ENCODE measurements around the gene KRT6B.
"Not testable (repeated sequence)": the region's sequence is repeated elsewhere in the genome, so short reads cannot be mapped to it uniquely, and the experiment has no call there.

Gene KRT6B

GRCh38 chr12:52473768-52474167 lies 21.8 kb upstream of the KRT6B start, which contains the start of gene KRT6C:
Gene KRT6C (minus strand): TSS chr12:52473805. CDS start chr12:52473737, 68 bp downstream.
- in situ Hi-C loops (cut with HindIII; ENCODE audit: low sequenced_read_pairs) = no loop called here

DNA sequence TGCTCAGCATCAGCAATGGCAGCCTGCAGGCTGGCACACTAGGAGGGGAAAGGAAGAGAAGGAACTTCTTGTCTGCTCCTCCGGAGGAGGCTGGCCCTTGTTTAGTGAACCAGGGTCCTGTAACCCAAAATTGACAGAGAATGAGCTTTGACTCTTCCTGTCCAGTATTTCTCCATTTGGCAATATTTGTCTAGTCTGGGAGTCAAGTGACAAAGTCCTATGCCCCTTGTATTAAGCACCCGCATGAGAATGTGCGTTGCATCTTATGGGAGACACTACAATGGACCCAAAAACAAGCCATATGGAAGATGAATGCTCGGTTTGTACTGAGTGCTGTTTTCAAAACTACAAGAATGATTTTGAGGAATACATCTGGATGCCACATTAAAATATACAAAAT lies 17.9 kb upstream of the KRT6B start:
- in situ Hi-C loops (cut with HindIII; ENCODE audit: low sequenced_read_pairs) = no loop called here

- in situ Hi-C loops (cut with HindIII; ENCODE audit: low sequenced_read_pairs) = no loop called here
Observed at GRCh38 chr12:52464897-52465296, 13.0 kb upstream of the KRT6B start.

- in situ Hi-C loops (cut with HindIII; ENCODE audit: low sequenced_read_pairs) = no loop called here
Observed at GRCh38 chr12:52461693-52462092, 9.7 kb upstream of the KRT6B start.

DNA sequence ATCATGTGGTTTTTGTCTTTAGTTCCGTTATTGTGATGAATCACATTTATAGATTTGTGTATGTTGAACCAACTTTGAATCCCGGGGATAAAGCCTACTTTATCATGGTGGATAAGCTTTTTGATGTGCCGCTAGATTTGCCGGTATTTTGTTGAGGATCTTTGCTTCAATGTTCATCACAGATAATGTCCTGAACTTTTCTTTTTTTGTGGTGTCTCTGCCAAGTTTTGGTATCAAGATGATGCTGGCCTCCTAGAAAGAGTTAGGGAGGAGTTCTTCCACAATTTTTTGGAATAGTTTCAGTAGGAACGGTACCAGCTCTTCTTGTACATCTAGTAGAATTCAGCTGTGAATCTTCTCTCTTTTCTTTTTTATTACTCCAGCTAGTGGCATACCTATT lies 6.9 kb upstream of the KRT6B start:
- in situ Hi-C loops (cut with HindIII; ENCODE audit: low sequenced_read_pairs) = no loop called here

DNA sequence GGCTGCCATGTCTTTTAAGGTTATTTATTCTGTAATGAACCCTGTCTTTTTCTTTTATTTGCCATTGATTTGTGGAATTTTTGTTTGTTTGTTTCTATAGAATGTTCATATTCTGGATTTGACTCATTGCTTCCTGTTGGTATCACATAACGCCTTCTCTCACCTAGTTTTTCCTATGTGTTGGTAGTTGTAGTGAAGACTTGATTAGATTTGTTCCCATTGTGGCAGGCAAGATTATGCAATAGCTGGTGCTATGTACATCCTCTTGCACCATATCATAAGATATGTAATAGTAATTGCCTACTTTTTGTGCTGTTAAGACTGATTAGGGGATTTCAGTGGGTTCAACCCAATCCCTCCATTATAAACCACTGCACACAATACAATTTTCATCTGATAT lies 3.9 kb upstream of the KRT6B start:
- in situ Hi-C loops (cut with HindIII; ENCODE audit: low sequenced_read_pairs) = no loop called here

GRCh38 chr12:52454411-52455201 lies 2.7 kb upstream of the KRT6B start:
- in situ Hi-C loops (cut with HindIII; ENCODE audit: low sequenced_read_pairs) = no loop called here

DNA sequence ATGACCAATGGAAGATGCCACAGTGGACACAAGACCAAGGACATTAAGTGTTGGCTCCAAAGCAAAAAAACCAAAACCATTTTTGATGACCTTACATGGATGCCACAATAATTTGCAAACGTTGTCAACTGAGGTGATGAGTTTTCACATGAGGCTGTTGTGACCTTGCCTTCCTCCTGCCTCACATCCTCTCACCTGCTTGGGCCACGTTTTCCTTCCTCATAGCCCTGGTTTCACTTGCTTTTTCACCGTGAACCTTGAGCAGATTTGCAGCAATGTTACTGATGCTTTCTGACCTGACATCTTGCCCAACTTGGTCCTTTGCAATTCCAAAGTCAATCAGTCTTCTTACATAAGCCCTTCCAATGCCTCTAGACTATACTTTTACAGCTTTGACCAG lies 3.7 kb downstream of the KRT6B start:
- in situ Hi-C loops (cut with HindIII; ENCODE audit: low sequenced_read_pairs) = no loop called here

DNA sequence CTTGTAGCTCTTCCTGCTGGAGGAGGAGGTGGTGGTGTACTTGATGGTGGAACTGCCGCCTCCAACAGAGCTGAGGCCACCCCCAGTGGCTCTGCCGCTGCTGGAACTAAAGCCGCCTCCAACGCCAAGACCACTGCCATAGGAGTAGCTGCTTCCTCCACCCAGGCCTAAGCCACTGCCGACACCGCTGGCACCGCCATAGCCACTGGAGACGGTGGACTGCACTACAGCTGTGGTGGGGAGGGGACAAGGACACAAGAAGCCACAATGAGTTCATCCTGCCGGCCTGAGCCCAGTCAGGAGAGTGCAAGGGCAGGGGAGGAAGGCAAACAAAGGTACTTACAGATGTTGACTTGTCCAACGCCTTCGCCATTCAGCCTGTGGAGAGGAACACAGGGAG lies 4.8 kb downstream of the KRT6B start:
- in situ Hi-C loops (cut with HindIII; ENCODE audit: low sequenced_read_pairs) = not testable (repeated sequence)

- in situ Hi-C loops (cut with HindIII; ENCODE audit: low sequenced_read_pairs) = no loop called here
Observed at GRCh38 chr12:52446367-52447045, 5.4 kb downstream of the KRT6B start.

GRCh38 chr12:52445876-52446275 lies 6.1 kb downstream of the KRT6B start:
- in situ Hi-C loops (cut with HindIII; ENCODE audit: low sequenced_read_pairs) = no loop called here

- in situ Hi-C loops (cut with HindIII; ENCODE audit: low sequenced_read_pairs) = no loop called here
Observed at GRCh38 chr12:52444647-52445595, 7.0 kb downstream of the KRT6B start.

GRCh38 chr12:52443966-52444365 lies 8.0 kb downstream of the KRT6B start:
- in situ Hi-C loops (cut with HindIII; ENCODE audit: low sequenced_read_pairs) = no loop called here

DNA sequence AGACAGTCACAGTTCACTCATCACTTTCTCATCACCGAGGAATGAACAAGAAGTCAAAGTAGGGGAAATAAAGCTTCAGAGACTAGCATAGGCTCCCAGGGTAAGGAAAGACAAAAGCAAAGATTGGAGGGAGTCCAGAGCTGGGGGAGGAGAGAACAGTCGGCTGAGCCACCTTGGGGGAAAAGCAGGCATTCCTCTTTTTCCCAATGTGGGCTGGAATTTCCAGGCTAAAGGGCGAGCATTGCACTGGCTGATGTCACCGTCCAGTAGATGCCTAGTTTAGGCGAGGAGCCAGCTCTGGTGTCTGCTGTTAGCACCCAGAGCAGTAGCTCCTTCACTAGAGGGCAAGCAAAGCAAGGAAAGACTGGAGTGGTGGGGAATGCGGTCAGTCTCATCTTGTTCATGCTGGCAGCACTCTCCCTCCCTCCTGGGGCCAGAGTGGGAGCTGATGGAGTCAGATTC lies 9.3 kb downstream of the KRT6B start:
- in situ Hi-C loops (cut with HindIII; ENCODE audit: low sequenced_read_pairs) = no loop called here

- in situ Hi-C loops (cut with HindIII; ENCODE audit: low sequenced_read_pairs) = no loop called here
Observed at GRCh38 chr12:52441320-52441911, 10.5 kb downstream of the KRT6B start.

GRCh38 chr12:52440821-52441319 lies 11.1 kb downstream of the KRT6B start:
- in situ Hi-C loops (cut with HindIII; ENCODE audit: low sequenced_read_pairs) = no loop called here

DNA sequence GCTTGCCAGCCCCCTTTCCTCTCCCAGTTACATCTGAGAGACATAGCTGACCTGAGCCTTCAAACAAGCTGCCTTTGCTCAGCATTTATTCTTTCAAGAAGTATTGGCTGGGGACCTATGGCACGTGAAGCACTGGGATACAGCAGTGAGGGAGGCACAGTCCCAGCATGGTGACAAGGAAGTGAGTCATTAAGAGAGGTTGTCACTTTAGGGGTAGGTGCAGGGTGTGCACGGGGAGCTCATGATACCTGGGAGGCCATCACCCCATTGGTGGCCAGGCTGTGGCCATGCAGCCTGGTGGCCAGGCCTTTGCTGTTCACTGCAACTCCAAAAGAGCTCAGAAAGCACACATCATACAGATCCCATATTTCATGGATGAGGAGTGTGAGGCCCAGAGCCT lies 12.1 kb downstream of the KRT6B start:
- in situ Hi-C loops (cut with HindIII; ENCODE audit: low sequenced_read_pairs) = no loop called here

- in situ Hi-C loops (cut with HindIII; ENCODE audit: low sequenced_read_pairs) = no loop called here
Observed at GRCh38 chr12:52439420-52439819, 12.5 kb downstream of the KRT6B start.

GRCh38 chr12:52438305-52439301 lies 13.3 kb downstream of the KRT6B start:
- in situ Hi-C loops (cut with HindIII; ENCODE audit: low sequenced_read_pairs) = no loop called here

Data from DLD1 (cell line).